WTC11 (cell line): Measurements from ENCODE around the gene EFS.

Experiments used
- AFF4 ChIP-seq: sonication (generic); formaldehyde crosslinking; IDR thresholded peaks from 2 replicates; pipeline ENCODE4 v1.8.1; 2023; ENCODE audit warnings: mild to moderate bottlenecking, missing genetic modification reagents, borderline replicate concordance
- ATF2 ChIP-seq: sonication (generic); formaldehyde crosslinking; IDR thresholded peaks from 2 replicates; pipeline ENCODE4 v1.8.1; 2022; ENCODE audit warnings: low read depth, missing genetic modification reagents, borderline replicate concordance
- CTCF ChIP-seq: fragments of 200-600 bp; IDR thresholded peaks from 2 replicates; pipeline ENCODE4 v1.8.0; 2022; ENCODE audit warnings: antibody characterized with exemption
- ELF4 ChIP-seq: sonication (generic); formaldehyde crosslinking; IDR thresholded peaks from 2 replicates; pipeline ENCODE4 v1.8.1; 2022; ENCODE audit warnings: low read depth, mild to moderate bottlenecking, moderate library complexity, missing genetic modification reagents
- EMX1 ChIP-seq: fragments of 250-450 bp; sonication (Bioruptor Pico); IDR thresholded peaks from 2 replicates; pipeline ENCODE4 v1.8.0; 2021; ENCODE audit warnings: mild to moderate bottlenecking
- MAX ChIP-seq: sonication (generic); formaldehyde crosslinking; IDR thresholded peaks from 2 replicates; pipeline ENCODE4 v1.8.0; 2022; ENCODE audit warnings: mild to moderate bottlenecking, missing genetic modification reagents
- NR2C2 ChIP-seq: sonication (generic); formaldehyde crosslinking; IDR thresholded peaks from 2 replicates; pipeline ENCODE4 v1.8.0; 2022; ENCODE audit warnings: mild to moderate bottlenecking, missing genetic modification reagents
- RORB ChIP-seq: fragments of 250-450 bp; sonication (Bioruptor Pico); IDR thresholded peaks from 2 replicates; pipeline ENCODE4 v1.9.0; 2021; ENCODE audit warnings: mild to moderate bottlenecking
- SMAD4 ChIP-seq: sonication (generic); formaldehyde crosslinking; IDR thresholded peaks from 2 replicates; pipeline ENCODE4 v1.8.0; 2022; ENCODE audit warnings: mild to moderate bottlenecking, missing genetic modification reagents
- SOX15 ChIP-seq: fragments of 250-450 bp; sonication (Bioruptor Pico); IDR thresholded peaks from 2 replicates; pipeline ENCODE4 v1.9.0; 2021; ENCODE audit warnings: mild to moderate bottlenecking
- TP53 ChIP-seq: sonication (generic); formaldehyde crosslinking; IDR thresholded peaks from 2 replicates; pipeline ENCODE4 v1.8.1; 2023; ENCODE audit warnings: mild to moderate bottlenecking, missing genetic modification reagents
- USF2 ChIP-seq: sonication (generic); formaldehyde crosslinking; IDR thresholded peaks from 2 replicates; pipeline ENCODE4 v1.8.1; 2023; ENCODE audit warnings: mild to moderate bottlenecking, missing genetic modification reagents, moderate library complexity
- ZBTB21 ChIP-seq: sonication (generic); formaldehyde crosslinking; IDR thresholded peaks from 2 replicates; pipeline ENCODE4 v1.8.1; 2023; ENCODE audit warnings: mild to moderate bottlenecking, missing genetic modification reagents, borderline replicate concordance
- ZNF512 ChIP-seq: sonication (generic); formaldehyde crosslinking; IDR thresholded peaks from 2 replicates; pipeline ENCODE4 v1.8.1; 2022; ENCODE audit warnings: missing genetic modification reagents, borderline replicate concordance

GRCh38 chr14:23345987-23346692, 18.8 kb downstream of the EFS start:
- TF ChIP-seq CTCF (no peak), EMX1 (CRISPR knock-in tag) (no peak), RORB (CRISPR knock-in tag) (no peak), ATF2 (CRISPR knock-in tag) (no peak), TP53 (CRISPR knock-in tag) (no peak), MAX (CRISPR knock-in tag) (no peak), NR2C2 (CRISPR knock-in tag) (no peak), SOX15 (no peak), ZNF512 (CRISPR knock-in tag) (no peak), ZBTB21 (CRISPR knock-in tag) (no peak), SMAD4 (CRISPR knock-in tag) (no peak), AFF4 (no peak), USF2 (CRISPR knock-in tag) (no peak), ELF4 (no peak)
